ENCODE measurements around the gene NOL12. TPM values are rescaled to one million over a fixed set of nuclear protein-coding genes. Genes with fewer than 3 reads are reported as not detected.

The NOL12 gene, protein sequence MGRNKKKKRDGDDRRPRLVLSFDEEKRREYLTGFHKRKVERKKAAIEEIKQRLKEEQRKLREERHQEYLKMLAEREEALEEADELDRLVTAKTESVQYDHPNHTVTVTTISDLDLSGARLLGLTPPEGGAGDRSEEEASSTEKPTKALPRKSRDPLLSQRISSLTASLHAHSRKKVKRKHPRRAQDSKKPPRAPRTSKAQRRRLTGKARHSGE
- total RNA-seq = 10 to 100 TPM; 16.2 to 26.3 TPM
- 10 to 100 TPM; 17.1 to 23.7 (median 20.3) TPM for polyA plus RNA-seq (ENCODE audit: insufficient read length in 6 of 6)
- long read RNA-seq, donor 1, transcript NOL12-202 (7 exons, 945 nt) = major isoform, 19 of 23 reads
- long read RNA-seq, donor 1, partial matches to known transcripts = 0 of 23 reads
- long read RNA-seq, donor 1, other reads (novel, unspliced or antisense) = 0 of 23 reads
- long read RNA-seq, donor 2, transcript NOL12-202 (7 exons, 945 nt) = major isoform, 15 of 26 reads
- long read RNA-seq, donor 2, partial matches to known transcripts = 6 of 26 reads
- long read RNA-seq, donor 2, other reads (novel, unspliced or antisense) = 0 of 26 reads
- long read RNA-seq, donor 3, transcript NOL12-202 (7 exons, 945 nt) = major isoform, 13 of 35 reads
- long read RNA-seq, donor 3, partial matches to known transcripts = 19 of 35 reads
- long read RNA-seq, donor 3, other reads (novel, unspliced or antisense) = 0 of 35 reads
- long read RNA-seq, donor 4, transcript NOL12-201 (6 exons, 2,854 nt) = major isoform, 9 of 14 reads
- long read RNA-seq, donor 4, transcript NOL12-202 (7 exons, 945 nt) = minor isoform, 5 of 14 reads
- long read RNA-seq, donor 4, partial matches to known transcripts = 0 of 14 reads
- long read RNA-seq, donor 4, other reads (novel, unspliced or antisense) = 0 of 14 reads
- long read RNA-seq, donor 5, transcript NOL12-202 (7 exons, 945 nt) = major isoform, 8 of 10 reads
- long read RNA-seq, donor 5, partial matches to known transcripts = 0 of 10 reads
- long read RNA-seq, donor 5, other reads (novel, unspliced or antisense) = 0 of 10 reads
- long read RNA-seq, donor 6, transcript NOL12-202 (7 exons, 945 nt) = major isoform, 15 of 18 reads
- long read RNA-seq, donor 6, partial matches to known transcripts = 0 of 18 reads
- long read RNA-seq, donor 6, other reads (novel, unspliced or antisense) = 0 of 18 reads
- long read RNA-seq, donor 7, transcript NOL12-202 (7 exons, 945 nt) = major isoform, 5 of 20 reads
- long read RNA-seq, donor 7, partial matches to known transcripts = 14 of 20 reads
- long read RNA-seq, donor 7, other reads (novel, unspliced or antisense) = 0 of 20 reads
- long read RNA-seq, donor 8, transcript NOL12-202 (7 exons, 945 nt) = major isoform, 7 of 10 reads
- long read RNA-seq, donor 8, partial matches to known transcripts = 0 of 10 reads
- long read RNA-seq, donor 8, other reads (novel, unspliced or antisense) = 0 of 10 reads
- long read RNA-seq, donor 9 = 0 reads
- long read RNA-seq, donor 10, transcript NOL12-201 (6 exons, 2,854 nt) = minor isoform, 8 of 47 reads
- long read RNA-seq, donor 10, transcript NOL12-202 (7 exons, 945 nt) = major isoform, 34 of 47 reads
- long read RNA-seq, donor 10, partial matches to known transcripts = 0 of 47 reads
- long read RNA-seq, donor 10, other reads (novel, unspliced or antisense) = 5 of 47 reads
- long read RNA-seq, donor 11, transcript NOL12-202 (7 exons, 945 nt) = major isoform, 10 of 22 reads
- long read RNA-seq, donor 11, partial matches to known transcripts = 9 of 22 reads
- long read RNA-seq, donor 11, other reads (novel, unspliced or antisense) = 0 of 22 reads
- long read RNA-seq, donor 12, transcript NOL12-202 (7 exons, 945 nt) = major isoform, 6 of 8 reads
- long read RNA-seq, donor 12, partial matches to known transcripts = 0 of 8 reads
- long read RNA-seq, donor 12, other reads (novel, unspliced or antisense) = 0 of 8 reads

DNA sequence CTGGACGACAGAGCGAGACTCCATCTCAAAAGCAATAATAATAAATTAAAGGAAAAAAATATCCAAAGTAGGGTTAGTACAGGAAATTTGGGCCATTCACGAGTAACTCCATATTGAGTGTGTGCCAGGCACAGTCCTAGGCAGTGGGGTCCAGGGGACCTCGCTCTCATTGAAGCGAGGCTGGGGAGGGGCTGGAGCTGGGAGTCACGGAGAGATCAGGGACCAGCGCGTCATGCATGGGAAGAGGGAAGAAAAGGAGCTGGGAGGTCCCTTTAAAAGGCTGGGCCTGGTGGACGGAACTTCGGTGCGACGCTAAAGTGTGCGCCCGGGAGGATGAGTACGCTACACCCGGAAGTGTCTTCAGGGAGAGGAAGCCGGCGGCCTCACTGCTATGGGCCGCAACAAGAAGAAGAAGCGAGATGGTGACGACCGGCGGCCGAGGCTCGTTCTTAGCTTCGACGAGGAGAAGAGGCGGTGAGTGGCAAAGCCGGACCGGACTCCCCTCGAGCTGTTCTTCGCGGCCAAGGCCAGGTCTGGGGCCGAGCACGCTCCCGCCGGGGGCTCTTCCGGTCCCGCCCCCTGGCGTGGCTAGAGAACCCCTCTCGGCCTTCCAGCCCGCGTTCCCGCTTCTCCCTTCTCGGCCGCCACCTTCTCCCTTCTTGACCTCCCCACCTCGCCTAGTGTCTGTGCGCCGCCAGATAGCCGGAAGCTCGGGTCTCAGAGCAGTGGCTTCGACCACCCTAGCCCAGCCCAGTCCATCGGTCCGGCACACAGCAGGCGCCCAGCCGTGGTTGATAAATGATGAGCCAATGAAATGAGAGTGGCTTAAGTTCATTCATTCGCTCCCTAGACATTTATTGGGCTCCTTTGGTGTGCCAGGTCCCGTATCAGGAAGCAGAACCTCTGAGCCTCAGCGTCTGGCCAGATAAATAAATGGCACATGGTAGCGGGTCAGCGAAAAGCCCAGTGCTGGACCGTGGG, at the start of gene NOL12:
Gene NOL12, plus strand, starts transcription at position 342 of the 981 bp plus-strand sequence. Its CDS starts 50 bp downstream, at position 392.
- H3K4me3 ChIP-seq = peak within 1 kb of the TSS; percentile 77 to 84
- H3K27me3 ChIP-seq = no peaks in the 10 kb centered on the region
- no peaks in the 10 kb centered on the region for H3K9me3 ChIP-seq
- peak; percentile 85 to 92 (median 88) for DNase-seq
- TF ChIP-seq, protein P1, sequence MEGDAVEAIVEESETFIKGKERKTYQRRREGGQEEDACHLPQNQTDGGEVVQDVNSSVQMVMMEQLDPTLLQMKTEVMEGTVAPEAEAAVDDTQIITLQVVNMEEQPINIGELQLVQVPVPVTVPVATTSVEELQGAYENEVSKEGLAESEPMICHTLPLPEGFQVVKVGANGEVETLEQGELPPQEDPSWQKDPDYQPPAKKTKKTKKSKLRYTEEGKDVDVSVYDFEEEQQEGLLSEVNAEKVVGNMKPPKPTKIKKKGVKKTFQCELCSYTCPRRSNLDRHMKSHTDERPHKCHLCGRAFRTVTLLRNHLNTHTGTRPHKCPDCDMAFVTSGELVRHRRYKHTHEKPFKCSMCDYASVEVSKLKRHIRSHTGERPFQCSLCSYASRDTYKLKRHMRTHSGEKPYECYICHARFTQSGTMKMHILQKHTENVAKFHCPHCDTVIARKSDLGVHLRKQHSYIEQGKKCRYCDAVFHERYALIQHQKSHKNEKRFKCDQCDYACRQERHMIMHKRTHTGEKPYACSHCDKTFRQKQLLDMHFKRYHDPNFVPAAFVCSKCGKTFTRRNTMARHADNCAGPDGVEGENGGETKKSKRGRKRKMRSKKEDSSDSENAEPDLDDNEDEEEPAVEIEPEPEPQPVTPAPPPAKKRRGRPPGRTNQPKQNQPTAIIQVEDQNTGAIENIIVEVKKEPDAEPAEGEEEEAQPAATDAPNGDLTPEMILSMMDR (IDR thresholded peaks at IDR 0.05) = no peak
- ATAC-seq = peak; percentile 94
- H3K36me3 ChIP-seq = peaks cover 0 to 35% of the 10 kb centered on the region in 2 donors
- H3K4me1 ChIP-seq = peaks cover 16 to 44% of the 10 kb centered on the region in 2 donors
- peak within 1 kb of the TSS; percentile 58 to 87 for H3K27ac ChIP-seq
- intact Hi-C loops (cut with DNase I) = no loop called here

DNA sequence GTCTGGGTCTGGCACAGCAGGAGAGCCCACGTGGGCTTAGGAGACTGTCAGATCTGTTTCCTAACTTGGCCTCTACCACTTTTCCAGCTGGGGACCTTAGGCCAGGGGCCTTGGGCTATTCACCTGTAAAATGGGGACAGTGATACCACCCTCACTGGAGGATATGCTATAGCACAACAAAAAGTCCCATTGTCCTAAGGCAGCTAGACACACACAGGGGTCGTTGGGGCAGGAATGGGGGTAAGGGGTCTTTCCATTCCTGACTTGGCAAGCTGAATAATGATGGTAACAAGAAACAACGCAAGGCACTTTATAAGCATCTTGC, 49.2 kb upstream of the NOL12 start:
- ATAC-seq (no peak), DNase-seq (no peak)
- intact Hi-C loops (cut with DNase I) = no loop called here
- H3K36me3 ChIP-seq = peaks cover 0 to 17% of the 10 kb centered on the region in 2 donors
- peak overlapping the region in 1 of 2 donors; percentile 95 for H3K27ac ChIP-seq
- H3K4me3 ChIP-seq = no peak overlapping the region
- H3K27me3 ChIP-seq = no peaks in the 10 kb centered on the region
- peaks cover 27 to 94% of the 10 kb centered on the region in 2 donors for H3K4me1 ChIP-seq
- H3K9me3 ChIP-seq = no peaks in the 10 kb centered on the region
- TF ChIP-seq, protein P1 (IDR thresholded peaks at IDR 0.05) = no peak

DNA sequence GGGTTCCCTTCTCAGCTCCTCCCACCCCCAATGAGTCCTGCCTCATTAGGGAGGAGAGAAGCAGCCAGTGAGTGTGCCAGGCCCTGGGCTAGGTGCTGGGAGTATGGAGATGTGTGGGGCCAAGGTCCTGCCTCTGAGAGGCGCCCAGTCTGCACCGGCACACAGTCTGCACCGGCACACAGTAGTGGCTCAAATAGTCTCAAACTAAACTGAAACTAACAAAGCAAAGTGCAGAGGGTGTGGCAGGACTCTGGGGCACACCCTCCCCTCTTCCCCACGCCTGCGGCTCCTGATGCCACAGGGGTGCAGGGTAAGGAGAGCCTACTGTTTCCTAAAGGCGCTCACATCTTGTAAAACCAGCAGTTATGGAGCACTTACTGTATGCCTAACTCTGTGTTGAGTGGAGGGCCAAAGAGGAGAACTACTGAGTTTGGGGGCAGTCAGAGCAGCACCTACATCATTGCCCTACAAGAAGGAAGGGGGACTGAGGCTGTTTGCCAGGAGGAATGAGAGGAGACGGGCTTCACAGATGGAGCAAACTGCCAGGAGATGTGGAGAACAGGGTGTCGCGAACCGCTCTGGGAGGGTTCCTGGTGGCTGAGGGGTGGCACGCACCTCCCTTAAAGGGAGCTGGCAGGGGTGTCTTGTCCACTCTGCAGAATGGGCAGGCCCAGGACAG, 47.6 kb upstream of the NOL12 start:
- intact Hi-C loops (cut with DNase I) = no loop called here
- TF ChIP-seq, protein P1 (IDR thresholded peaks at IDR 0.05) = no peak
- H3K27me3 ChIP-seq = no peaks in the 10 kb centered on the region
- peaks cover 19 to 96% of the 10 kb centered on the region in 2 donors for H3K4me1 ChIP-seq
- DNase-seq (no peak), ATAC-seq (no peak)
- H3K9me3 ChIP-seq = no peaks in the 10 kb centered on the region
- peak overlapping the region in 1 of 2 donors; percentile 95 for H3K27ac ChIP-seq
- H3K4me3 ChIP-seq = peak overlapping the region; percentile 45 to 74
- peaks cover 0 to 20% of the 10 kb centered on the region in 2 donors for H3K36me3 ChIP-seq
